ENCODE measurements around the gene DNAH1.

DNAH1 gene

GRCh38 chr3:52343946-52344600 lies 28.0 kb downstream of the DNAH1 start:
- DNase-seq: no peak

DNA sequence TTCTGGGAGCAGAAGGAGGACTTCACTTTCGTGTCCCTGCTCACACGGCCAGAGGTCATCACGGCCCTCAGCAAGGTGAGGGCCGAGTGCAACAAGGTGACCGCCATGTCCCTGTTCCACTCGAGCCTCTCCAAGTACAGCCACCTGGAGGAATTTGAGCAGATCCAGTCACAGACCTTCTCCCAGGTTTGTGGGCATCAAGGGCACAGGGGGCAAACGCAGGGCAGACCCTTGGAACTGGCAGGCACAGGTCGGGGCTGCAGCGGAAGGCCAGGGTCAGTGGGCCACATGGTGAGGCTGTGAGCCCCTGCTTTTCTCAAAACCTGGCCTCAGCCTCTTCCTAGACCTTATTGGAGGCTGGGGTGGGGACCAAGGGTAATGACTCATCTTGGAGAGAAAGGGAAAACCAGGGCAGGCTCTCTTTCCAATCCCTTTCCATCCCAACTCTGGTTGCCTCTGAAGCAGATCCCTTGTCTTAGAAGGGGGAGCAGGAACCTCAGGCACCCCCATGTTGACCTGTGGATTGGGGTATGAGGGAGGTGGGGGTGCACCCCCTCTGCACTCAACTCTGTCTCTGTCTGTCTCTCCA lies 29.5 kb downstream of the DNAH1 start:
- no peak for DNase-seq

- DNase-seq: no peak
Measured at GRCh38 chr3:52346623-52347530, 30.8 kb downstream of the DNAH1 start.

DNA sequence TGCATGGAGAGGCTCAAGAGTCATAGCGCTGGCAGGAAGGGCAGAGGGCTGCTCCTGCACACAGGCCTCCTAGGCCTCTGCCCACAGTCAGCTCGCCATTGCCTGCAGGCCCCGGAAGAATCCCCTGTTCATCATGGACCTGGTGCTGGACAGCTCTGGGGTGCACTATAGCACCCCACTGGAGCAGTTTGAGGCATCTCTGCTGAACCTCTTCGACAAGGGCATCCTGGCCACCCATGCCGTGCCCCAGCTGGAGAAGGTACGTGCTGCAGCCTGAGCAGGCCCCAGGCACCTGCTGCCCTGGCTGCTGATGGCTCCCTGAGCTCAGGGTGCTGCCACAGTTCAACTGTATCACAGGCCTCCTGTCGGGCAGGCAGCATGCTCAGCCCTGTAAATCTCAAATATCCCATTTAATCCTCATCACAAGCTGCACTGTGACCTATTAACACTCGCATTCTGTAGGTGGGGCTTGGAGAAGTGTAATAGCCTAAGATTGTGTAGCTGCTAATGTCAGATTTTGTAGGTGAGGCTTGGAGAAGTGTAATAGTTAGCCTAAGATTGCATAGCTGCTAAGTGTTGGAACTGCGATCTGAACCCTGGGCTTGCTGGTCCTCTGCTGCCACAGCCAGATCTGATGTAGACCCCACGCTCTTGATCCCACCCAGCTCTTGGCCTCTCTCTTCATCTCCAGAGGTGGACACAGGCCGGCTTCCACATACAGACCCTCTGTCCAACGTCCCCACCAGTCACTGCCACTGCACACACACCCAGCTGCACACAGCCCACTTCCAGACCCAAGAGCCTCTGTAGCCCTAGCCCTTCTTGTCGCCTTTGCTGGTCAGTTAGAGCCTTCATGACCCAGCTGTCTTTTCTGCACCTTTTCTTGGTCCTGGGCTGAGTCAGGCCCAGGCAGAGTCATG lies 31.9 kb downstream of the DNAH1 start:
- DNase-seq: no peak

DNA sequence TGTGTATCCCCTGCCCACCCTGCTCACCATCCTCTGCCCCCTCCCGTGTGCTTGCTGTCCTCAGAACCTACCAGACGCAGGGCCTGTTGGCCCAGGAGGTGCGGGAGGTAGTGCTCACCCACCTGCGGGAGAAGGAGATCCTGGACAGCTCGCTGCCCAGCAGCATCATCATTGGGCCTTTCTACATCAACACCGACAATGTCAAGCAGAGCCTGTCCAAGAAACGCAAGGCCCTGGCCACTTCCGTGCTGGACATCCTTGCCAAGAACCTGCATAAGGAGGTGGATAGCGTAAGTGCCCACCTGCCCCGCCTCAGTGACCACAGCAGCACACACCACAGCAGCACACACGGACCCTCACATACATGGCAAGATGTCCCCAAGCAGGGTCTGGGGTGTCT lies 33.0 kb downstream of the DNAH1 start:
- no peak for DNase-seq

DNA sequence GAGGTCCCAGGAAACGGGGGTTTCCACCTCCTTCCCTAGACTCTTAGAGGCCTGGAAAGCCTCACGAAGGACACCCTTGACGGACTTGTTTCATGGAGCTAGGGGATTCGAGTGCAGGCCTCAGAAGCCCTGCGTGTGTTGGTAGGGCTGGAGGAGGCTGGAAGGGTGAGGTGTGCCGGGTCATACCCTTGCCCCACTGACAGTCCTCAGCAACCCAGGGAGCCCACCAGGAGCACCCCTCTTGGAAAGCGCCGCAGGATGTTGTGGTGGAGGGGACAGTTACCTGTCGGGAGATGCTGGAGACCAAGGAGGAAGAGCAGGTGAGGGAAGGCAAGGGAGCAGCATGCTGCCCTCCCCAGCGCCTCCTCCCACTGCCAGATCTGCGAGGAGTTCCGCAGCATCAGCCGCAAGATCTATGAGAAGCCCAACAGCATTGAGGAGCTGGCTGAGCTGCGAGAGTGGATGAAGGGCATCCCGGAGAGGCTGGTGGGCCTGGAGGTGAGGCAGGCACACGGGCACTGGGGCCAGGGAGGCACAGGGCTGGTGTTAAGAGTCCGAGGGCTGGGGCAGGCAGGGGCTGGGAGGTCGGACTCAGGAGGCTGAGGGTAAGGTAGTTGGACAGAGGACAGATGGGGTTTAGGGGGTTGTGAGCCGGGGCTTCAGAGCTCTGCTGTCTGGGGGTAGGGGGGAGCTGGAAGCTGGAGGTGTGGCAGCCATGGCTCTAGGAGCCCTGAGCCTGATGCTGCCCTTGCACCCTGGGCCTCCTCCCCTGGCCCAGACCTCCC lies 33.7 kb downstream of the DNAH1 start:
- DNase-seq: no peak

DNA sequence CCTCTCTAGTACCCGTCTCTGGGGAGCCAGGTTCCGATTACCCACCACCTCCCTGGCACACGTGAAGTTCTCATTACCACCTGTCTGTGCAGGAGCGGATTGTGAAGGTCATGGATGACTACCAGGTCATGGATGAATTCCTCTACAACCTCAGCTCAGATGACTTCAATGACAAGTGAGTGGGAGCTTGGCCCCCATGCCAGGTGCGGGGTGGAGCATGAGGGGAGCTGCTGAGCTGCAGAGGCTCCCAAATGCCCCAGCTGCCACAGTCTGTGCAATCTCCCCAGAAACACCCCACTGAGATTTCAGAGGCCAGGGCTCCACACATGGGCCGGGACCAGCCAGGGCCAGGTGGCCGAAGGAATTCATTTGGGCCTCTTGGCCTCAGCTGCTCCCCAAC lies 34.3 kb downstream of the DNAH1 start:
- no peak for DNase-seq

DNA sequence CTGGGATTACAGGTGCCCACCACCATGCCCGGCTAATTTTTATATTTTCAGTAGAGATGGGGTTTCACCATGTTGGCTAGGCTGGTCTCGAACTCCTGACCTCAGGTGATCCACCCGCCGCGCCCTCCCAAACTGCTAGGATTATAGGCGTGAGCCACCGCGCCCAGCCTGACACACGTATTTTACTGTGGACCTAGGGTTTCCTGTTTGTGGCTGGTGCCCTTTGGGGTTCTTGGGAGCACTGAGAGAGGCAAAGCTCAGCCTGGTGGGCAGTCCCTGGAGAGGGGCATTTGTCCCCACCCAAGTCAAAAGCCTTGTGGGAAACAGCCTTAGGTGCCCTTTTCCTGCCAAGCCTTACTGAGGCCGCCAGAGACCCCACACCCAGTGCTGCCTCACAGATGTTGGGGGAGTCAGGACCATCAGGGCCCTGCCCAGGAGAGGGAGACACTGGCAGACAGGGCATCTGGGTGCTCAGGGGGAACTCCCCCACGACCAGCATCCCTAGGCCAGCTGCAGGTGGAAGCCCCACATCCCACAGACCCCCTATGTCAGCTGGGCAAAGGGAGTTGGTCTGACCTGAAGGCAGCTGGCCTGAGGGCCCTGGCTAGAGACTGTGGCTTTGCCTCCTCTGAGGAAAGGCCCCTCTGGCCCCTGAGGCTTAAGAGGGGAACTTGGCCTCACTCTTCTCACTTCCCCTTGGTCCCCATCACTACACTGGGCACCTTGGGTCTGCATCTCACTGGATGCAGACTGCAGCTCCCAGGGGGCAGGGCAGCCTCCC lies 35.1 kb downstream of the DNAH1 start:
- DNase-seq: no peak

GRCh38 chr3:52351762-52352368 lies 35.7 kb downstream of the DNAH1 start:
- DNase-seq: no peak

DNA sequence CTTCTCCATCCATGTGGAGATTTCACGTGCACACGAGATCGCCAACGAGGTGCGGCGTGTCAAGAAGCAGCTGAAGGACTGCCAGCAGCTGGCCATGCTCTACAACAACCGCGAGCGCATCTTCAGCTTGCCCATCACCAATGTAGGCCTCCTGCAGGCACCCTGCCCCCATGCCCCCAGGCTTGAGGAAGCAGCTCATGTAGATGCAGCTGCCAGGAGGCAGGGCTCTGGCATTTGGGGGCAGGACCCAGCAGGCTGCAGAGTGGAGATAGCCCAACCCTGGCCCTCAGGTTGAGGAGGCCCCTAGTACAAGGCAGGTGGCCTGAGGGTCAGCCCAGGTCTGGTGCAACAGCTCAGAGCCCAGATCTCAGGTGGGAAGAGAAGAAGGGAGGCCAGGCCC lies 36.4 kb downstream of the DNAH1 start:
- DNase-seq: no peak

GRCh38 chr3:52353291-52353855 lies 37.3 kb downstream of the DNAH1 start:
- no peak for DNase-seq

DNA sequence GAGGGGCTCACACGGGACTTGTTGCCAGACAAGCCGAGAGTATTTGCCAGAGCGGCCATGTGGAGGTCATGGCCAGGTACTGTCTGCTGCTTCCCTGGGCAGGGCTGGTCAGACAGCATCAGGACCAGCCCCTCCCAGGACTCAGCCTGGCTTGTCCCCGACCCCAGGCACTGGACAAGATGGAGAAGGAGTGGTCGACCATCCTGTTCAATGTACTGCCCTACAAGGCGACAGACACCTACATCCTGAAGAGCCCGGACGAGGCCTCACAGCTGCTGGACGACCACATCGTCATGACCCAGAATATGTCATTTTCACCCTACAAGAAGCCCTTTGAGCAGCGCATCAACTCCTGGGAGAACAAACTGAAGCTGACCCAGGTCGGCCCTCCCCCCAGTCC lies 38.6 kb downstream of the DNAH1 start:
- DNase-seq: no peak

- no peak for DNase-seq
Measured at GRCh38 chr3:52355526-52355925, 39.4 kb downstream of the DNAH1 start.

GRCh38 chr3:52356126-52356525 lies 40.0 kb downstream of the DNAH1 start:
- DNase-seq: no peak

DNA sequence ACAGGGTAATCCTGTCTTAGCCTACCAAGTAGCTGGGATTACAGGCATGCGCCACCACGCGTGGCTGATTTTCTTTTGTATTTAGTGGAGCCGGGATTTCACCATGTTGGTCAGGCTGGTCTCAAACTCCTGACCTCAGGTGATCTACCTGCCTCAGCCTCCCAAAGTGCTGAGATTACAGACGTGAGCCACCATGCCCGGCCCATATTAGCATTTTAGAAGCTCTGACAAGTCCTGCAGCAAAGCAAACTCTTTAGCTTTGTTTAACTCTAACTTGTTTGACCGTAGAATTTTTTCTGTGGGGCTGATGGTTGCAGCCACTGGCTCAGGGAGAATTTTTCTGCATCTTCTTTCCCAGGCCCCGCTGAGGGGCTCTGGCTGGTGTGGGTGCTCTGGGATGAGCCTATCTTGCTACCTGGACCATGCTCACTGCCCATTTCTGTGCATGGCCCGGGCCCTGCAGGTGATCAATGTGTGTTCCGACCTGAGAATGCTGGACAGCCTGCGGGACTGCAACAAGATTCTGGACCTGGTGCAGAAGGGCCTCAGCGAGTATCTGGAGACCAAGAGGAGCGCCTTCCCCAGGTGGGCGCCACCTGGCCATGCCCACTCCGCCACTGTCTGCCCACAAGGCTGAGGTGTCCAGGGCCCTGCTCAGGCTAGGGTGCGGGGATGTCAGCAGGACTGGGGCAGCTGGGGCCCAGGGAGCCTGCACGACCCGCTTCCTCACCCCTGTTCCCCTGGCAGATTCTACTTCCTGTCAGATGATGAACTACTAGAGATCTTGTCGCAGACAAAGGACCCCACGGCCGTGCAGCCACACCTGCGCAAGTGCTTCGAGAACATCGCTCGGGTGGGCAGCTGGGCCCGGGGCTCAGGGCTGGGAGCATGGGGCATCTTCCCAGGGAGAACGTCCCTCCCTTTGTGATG lies 41.3 kb downstream of the DNAH1 start:
- DNase-seq: no peak

DNA sequence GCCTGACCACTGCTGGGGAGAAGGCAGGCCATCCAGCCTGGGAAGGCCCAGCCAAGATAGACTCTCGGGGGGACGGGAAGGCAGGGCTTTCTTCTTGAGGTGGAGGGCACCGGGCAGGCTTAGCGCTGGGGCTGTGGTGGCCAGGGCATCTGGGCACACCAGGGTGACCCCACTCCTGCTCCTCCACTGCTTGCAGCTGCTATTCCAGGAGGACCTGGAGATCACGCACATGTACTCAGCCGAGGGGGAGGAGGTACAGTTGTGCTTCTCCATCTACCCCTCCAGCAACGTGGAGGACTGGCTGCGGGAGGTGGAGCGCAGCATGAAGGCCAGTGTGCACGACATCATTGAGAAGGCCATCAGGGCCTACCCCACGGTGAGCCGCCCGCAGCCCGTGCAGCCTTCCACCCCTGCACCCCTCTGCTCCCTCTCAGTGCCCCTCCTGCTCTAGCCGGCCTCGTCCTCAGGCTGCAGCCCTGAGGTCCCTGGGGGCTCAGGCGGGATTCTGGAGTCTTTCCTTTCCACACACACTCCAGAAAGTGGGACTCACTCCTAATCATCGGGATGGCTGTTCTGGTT lies 42.3 kb downstream of the DNAH1 start:
- DNase-seq: no peak

- no peak for DNase-seq
Measured at GRCh38 chr3:52359116-52359855, 43.2 kb downstream of the DNAH1 start.

GRCh38 chr3:52361011-52361410 lies 44.9 kb downstream of the DNAH1 start:
- DNase-seq: no peak
